WTC11 (cell line): ENCODE data around the gene NUP210. TPM values are rescaled to one million over a fixed set of nuclear protein-coding genes. Genes with fewer than 3 reads are reported as not detected.

Experiments
- ATAC-seq: fragments of 200-7000 bp; cut with Tn5 transposase; 2 replicates; pipeline ENCODE4 v1.10.0; 2021; ENCODE audit warnings: mild to moderate bottlenecking, moderate library complexity
- CTCF ChIA-PET: fragments of 300-600 bp; sonication (Branson Sonifier 250); formaldehyde crosslinking; loops from one replicate; lab custom pipeline; 2021; ENCODE audit warnings: antibody characterized with exemption; lab: Charles Lee
- POLR2A ChIA-PET: fragments of 350-600 bp; sonication (Branson Sonifier 250); formaldehyde crosslinking; loops from one replicate; lab custom pipeline; 2021; ENCODE audit warnings: antibody characterized with exemption; lab: Charles Lee
- DNase-seq: peaks from one replicate; pipeline ENCODE4 v3.0.0; 2021; ENCODE audit warnings: low spot score
- H3K27ac Mint-ChIP-seq: 2 replicates; pipeline ENCODE4 v1.8.0; 2021; ENCODE audit warnings: mixed read lengths
- H3K27me3 Mint-ChIP-seq: 2 replicates; pipeline ENCODE4 v1.8.0; 2021; ENCODE audit warnings: low read depth, mild to moderate bottlenecking, moderate library complexity, mixed read lengths
- H3K36me3 Mint-ChIP-seq: 2 replicates; pipeline ENCODE4 v1.8.0; 2021; ENCODE audit warnings: mixed read lengths
- H3K4me1 Mint-ChIP-seq: 2 replicates; pipeline ENCODE4 v1.8.0; 2022; ENCODE audit warnings: mixed read lengths
- H3K4me3 Mint-ChIP-seq: 2 replicates; pipeline ENCODE4 v1.8.0; 2021; ENCODE audit warnings: mild to moderate bottlenecking, moderate library complexity, mixed read lengths
- H3K9me3 Mint-ChIP-seq: 2 replicates; pipeline ENCODE4 v1.8.0; 2021; ENCODE audit warnings: mixed read lengths
- AFF4 ChIP-seq: sonication (generic); formaldehyde crosslinking; IDR thresholded peaks from 2 replicates; pipeline ENCODE4 v1.8.1; 2023; ENCODE audit warnings: mild to moderate bottlenecking, missing genetic modification reagents, borderline replicate concordance
- E2F4 ChIP-seq: sonication (generic); formaldehyde crosslinking; IDR thresholded peaks from 2 replicates; pipeline ENCODE4 v1.8.1; 2022; ENCODE audit warnings: low read depth, mild to moderate bottlenecking, moderate library complexity, missing genetic modification reagents, borderline replicate concordance
- ELF4 ChIP-seq: sonication (generic); formaldehyde crosslinking; IDR thresholded peaks from 2 replicates; pipeline ENCODE4 v1.8.1; 2022; ENCODE audit warnings: low read depth, mild to moderate bottlenecking, moderate library complexity, missing genetic modification reagents
- ESRRA ChIP-seq: sonication (generic); formaldehyde crosslinking; IDR thresholded peaks from 2 replicates; pipeline ENCODE4 v1.8.1; 2022; ENCODE audit warnings: mild to moderate bottlenecking, missing genetic modification reagents, borderline replicate concordance
- NFATC4 ChIP-seq: fragments of 250-450 bp; sonication (Bioruptor Pico); IDR thresholded peaks from 2 replicates; pipeline ENCODE4 v1.9.0; 2021; ENCODE audit warnings: mild to moderate bottlenecking
- STAT6 ChIP-seq: sonication (generic); formaldehyde crosslinking; conservative IDR thresholded peaks from 2 replicates; pipeline ENCODE4 v1.8.1; 2023; ENCODE audit warnings: mild to moderate bottlenecking, low read depth, missing genetic modification reagents, moderate library complexity
- TEAD4 ChIP-seq: sonication (generic); formaldehyde crosslinking; IDR thresholded peaks from 2 replicates; pipeline ENCODE4 v1.8.0; 2022; ENCODE audit warnings: mild to moderate bottlenecking, missing genetic modification reagents
- ZNF121 ChIP-seq: sonication (generic); formaldehyde crosslinking; IDR thresholded peaks from 2 replicates; pipeline ENCODE4 v1.8.0; 2023; ENCODE audit warnings: missing genetic modification reagents
- ZNF219 ChIP-seq: sonication (generic); formaldehyde crosslinking; IDR thresholded peaks from 2 replicates; pipeline ENCODE4 v1.8.0; 2023; ENCODE audit warnings: missing genetic modification reagents, mild to moderate bottlenecking, borderline replicate concordance
- ZNF423 ChIP-seq: fragments of 250-450 bp; sonication (Bioruptor Pico); IDR thresholded peaks from 2 replicates; pipeline ENCODE4 v2.1.2; 2022; ENCODE audit warnings: mild to moderate bottlenecking, moderate library complexity
- total RNA-seq: library from RNA; stranded (reverse); gene quantifications from 3 replicates; pipeline ENCODE4 v1.2.3, GENCODE V29; 2021
- TF ChIP-seq, protein P1 (sequence below): sonication (generic); formaldehyde crosslinking; IDR thresholded peaks from 2 replicates; pipeline ENCODE4 v1.8.0; 2022; ENCODE audit warnings: missing genetic modification reagents
- TF ChIP-seq, protein P2 (sequence below): fragments of 250-450 bp; sonication (Bioruptor Pico); IDR thresholded peaks from 2 replicates; pipeline ENCODE4 v1.9.0; 2021; ENCODE audit warnings: moderate library complexity, mild to moderate bottlenecking, inconsistent platforms, borderline replicate concordance
- TF ChIP-seq, protein P3 (sequence below): fragments of 250-450 bp; sonication (Bioruptor Pico); IDR thresholded peaks from 2 replicates; pipeline ENCODE4 v1.9.0; 2021; ENCODE audit warnings: mild to moderate bottlenecking, borderline replicate concordance
- TF ChIP-seq, protein P4 (sequence below): sonication (generic); formaldehyde crosslinking; IDR thresholded peaks from 2 replicates; pipeline ENCODE4 v1.8.0; 2023; ENCODE audit warnings: missing genetic modification reagents, mild to moderate bottlenecking, borderline replicate concordance

Gene NUP210
- total RNA-seq, 1 experiment from 2014 or later: 59.2 TPM

GRCh38 chr3:13377021-13377420 lies 43.1 kb downstream of the NUP210 start:
- CTCF ChIA-PET: interaction anchor here (1.2 kb wide), 1 partner anchor 285 kb away, joined by 3 read pairs; no protein-coding TSS in a partner anchor
- Mint-ChIP-seq H3K4me1 (no peaks in the 10 kb centered on the region), H3K4me3 (no peak overlapping the region), H3K36me3 (peaks cover 24% of the 10 kb centered on the region), H3K27ac (no peak overlapping the region), H3K27me3 (no peaks in the 10 kb centered on the region), H3K9me3 (no peaks in the 10 kb centered on the region)
- ATAC-seq (no peak), DNase-seq (no peak)
- POLR2A ChIA-PET: no interaction called here
- TF ChIP-seq E2F4 (no peak), ZNF423 (CRISPR knock-in tag) (no peak), STAT6 (CRISPR knock-in tag) (no peak), AFF4 (no peak), ZNF121 (no peak), NFATC4 (no peak), ZNF219 (no peak), ESRRA (no peak), TEAD4 (CRISPR knock-in tag) (no peak), ELF4 (no peak)
- TF ChIP-seq, protein P1, sequence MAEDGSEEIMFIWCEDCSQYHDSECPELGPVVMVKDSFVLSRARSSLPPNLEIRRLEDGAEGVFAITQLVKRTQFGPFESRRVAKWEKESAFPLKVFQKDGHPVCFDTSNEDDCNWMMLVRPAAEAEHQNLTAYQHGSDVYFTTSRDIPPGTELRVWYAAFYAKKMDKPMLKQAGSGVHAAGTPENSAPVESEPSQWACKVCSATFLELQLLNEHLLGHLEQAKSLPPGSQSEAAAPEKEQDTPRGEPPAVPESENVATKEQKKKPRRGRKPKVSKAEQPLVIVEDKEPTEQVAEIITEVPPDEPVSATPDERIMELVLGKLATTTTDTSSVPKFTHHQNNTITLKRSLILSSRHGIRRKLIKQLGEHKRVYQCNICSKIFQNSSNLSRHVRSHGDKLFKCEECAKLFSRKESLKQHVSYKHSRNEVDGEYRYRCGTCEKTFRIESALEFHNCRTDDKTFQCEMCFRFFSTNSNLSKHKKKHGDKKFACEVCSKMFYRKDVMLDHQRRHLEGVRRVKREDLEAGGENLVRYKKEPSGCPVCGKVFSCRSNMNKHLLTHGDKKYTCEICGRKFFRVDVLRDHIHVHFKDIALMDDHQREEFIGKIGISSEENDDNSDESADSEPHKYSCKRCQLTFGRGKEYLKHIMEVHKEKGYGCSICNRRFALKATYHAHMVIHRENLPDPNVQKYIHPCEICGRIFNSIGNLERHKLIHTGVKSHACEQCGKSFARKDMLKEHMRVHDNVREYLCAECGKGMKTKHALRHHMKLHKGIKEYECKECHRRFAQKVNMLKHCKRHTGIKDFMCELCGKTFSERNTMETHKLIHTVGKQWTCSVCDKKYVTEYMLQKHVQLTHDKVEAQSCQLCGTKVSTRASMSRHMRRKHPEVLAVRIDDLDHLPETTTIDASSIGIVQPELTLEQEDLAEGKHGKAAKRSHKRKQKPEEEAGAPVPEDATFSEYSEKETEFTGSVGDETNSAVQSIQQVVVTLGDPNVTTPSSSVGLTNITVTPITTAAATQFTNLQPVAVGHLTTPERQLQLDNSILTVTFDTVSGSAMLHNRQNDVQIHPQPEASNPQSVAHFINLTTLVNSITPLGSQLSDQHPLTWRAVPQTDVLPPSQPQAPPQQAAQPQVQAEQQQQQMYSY (CRISPR knock-in tag): no peak
- TF ChIP-seq, protein P2, sequence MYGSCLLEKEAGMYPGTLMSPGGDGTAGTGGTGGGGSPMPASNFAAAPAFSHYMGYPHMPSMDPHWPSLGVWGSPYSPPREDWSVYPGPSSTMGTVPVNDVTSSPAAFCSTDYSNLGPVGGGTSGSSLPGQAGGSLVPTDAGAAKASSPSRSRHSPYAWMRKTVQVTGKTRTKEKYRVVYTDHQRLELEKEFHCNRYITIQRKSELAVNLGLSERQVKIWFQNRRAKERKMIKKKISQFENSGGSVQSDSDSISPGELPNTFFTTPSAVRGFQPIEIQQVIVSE (CRISPR knock-in tag): no peak
- TF ChIP-seq, protein P3, sequence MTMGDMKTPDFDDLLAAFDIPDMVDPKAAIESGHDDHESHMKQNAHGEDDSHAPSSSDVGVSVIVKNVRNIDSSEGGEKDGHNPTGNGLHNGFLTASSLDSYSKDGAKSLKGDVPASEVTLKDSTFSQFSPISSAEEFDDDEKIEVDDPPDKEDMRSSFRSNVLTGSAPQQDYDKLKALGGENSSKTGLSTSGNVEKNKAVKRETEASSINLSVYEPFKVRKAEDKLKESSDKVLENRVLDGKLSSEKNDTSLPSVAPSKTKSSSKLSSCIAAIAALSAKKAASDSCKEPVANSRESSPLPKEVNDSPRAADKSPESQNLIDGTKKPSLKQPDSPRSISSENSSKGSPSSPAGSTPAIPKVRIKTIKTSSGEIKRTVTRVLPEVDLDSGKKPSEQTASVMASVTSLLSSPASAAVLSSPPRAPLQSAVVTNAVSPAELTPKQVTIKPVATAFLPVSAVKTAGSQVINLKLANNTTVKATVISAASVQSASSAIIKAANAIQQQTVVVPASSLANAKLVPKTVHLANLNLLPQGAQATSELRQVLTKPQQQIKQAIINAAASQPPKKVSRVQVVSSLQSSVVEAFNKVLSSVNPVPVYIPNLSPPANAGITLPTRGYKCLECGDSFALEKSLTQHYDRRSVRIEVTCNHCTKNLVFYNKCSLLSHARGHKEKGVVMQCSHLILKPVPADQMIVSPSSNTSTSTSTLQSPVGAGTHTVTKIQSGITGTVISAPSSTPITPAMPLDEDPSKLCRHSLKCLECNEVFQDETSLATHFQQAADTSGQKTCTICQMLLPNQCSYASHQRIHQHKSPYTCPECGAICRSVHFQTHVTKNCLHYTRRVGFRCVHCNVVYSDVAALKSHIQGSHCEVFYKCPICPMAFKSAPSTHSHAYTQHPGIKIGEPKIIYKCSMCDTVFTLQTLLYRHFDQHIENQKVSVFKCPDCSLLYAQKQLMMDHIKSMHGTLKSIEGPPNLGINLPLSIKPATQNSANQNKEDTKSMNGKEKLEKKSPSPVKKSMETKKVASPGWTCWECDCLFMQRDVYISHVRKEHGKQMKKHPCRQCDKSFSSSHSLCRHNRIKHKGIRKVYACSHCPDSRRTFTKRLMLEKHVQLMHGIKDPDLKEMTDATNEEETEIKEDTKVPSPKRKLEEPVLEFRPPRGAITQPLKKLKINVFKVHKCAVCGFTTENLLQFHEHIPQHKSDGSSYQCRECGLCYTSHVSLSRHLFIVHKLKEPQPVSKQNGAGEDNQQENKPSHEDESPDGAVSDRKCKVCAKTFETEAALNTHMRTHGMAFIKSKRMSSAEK (CRISPR knock-in tag): no peak
- TF ChIP-seq, protein P4, sequence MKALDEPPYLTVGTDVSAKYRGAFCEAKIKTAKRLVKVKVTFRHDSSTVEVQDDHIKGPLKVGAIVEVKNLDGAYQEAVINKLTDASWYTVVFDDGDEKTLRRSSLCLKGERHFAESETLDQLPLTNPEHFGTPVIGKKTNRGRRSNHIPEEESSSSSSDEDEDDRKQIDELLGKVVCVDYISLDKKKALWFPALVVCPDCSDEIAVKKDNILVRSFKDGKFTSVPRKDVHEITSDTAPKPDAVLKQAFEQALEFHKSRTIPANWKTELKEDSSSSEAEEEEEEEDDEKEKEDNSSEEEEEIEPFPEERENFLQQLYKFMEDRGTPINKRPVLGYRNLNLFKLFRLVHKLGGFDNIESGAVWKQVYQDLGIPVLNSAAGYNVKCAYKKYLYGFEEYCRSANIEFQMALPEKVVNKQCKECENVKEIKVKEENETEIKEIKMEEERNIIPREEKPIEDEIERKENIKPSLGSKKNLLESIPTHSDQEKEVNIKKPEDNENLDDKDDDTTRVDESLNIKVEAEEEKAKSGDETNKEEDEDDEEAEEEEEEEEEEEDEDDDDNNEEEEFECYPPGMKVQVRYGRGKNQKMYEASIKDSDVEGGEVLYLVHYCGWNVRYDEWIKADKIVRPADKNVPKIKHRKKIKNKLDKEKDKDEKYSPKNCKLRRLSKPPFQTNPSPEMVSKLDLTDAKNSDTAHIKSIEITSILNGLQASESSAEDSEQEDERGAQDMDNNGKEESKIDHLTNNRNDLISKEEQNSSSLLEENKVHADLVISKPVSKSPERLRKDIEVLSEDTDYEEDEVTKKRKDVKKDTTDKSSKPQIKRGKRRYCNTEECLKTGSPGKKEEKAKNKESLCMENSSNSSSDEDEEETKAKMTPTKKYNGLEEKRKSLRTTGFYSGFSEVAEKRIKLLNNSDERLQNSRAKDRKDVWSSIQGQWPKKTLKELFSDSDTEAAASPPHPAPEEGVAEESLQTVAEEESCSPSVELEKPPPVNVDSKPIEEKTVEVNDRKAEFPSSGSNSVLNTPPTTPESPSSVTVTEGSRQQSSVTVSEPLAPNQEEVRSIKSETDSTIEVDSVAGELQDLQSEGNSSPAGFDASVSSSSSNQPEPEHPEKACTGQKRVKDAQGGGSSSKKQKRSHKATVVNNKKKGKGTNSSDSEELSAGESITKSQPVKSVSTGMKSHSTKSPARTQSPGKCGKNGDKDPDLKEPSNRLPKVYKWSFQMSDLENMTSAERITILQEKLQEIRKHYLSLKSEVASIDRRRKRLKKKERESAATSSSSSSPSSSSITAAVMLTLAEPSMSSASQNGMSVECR (CRISPR knock-in tag): no peak
